Measurements from ENCODE around the gene ALDH16A1.

Gene ALDH16A1

GRCh38 chr19:49490287-49491029 lies 37.4 kb downstream of the ALDH16A1 start:
- DNase-seq: no peak

- DNase-seq: no peak
Measured at GRCh38 chr19:49491030-49491803, 38.2 kb downstream of the ALDH16A1 start.

- peak; percentile 73 for DNase-seq
Measured at GRCh38 chr19:49491804-49492572, 39.0 kb downstream of the ALDH16A1 start.

GRCh38 chr19:49492573-49493405 lies 39.8 kb downstream of the ALDH16A1 start:
- DNase-seq: peak; percentile 88

- DNase-seq: no peak
Measured at GRCh38 chr19:49496574-49497008, 43.6 kb downstream of the ALDH16A1 start.

- DNase-seq: no peak
Measured at GRCh38 chr19:49497047-49497788, 44.2 kb downstream of the ALDH16A1 start.

- DNase-seq: no peak
Measured at GRCh38 chr19:49497789-49498103, 44.7 kb downstream of the ALDH16A1 start.

GRCh38 chr19:49498475-49498874 lies 45.5 kb downstream of the ALDH16A1 start:
- DNase-seq: no peak

GRCh38 chr19:49499030-49499670 lies 46.1 kb downstream of the ALDH16A1 start:
- no peak for DNase-seq

- peak; percentile 32 for DNase-seq
Measured at GRCh38 chr19:49502866-49503581, 50.0 kb downstream of the ALDH16A1 start.

- DNase-seq: no peak
Measured at GRCh38 chr19:49503582-49503962, 50.5 kb downstream of the ALDH16A1 start.

GRCh38 chr19:49506575-49507105 lies 53.6 kb downstream of the ALDH16A1 start:
- DNase-seq: no peak

GRCh38 chr19:49507803-49508494 lies 54.9 kb downstream of the ALDH16A1 start:
- DNase-seq: no peak

GRCh38 chr19:49512970-49513745 lies 60.1 kb downstream of the ALDH16A1 start:
- DNase-seq: peak; percentile 35

- DNase-seq: no peak
Measured at GRCh38 chr19:49513746-49514118, 60.7 kb downstream of the ALDH16A1 start.

- no peak for DNase-seq
Measured at GRCh38 chr19:49514151-49514550, 61.1 kb downstream of the ALDH16A1 start.

GRCh38 chr19:49515767-49516166 lies 62.7 kb downstream of the ALDH16A1 start:
- no peak for DNase-seq

GRCh38 chr19:49518033-49518432 lies 65.0 kb downstream of the ALDH16A1 start:
- no peak for DNase-seq
